IMR-90 (cell line): ENCODE data around the gene KCNK6. TPM values are rescaled to one million over a fixed set of nuclear protein-coding genes. Genes with fewer than 3 reads are reported as not detected.

ENCODE experiments used
- ATAC-seq: fragments of 200-7000 bp; cut with Tn5 transposase; 2 replicates; pipeline ENCODE4 v1.9.1; 2020; ENCODE audit warnings: low read depth, mild to moderate bottlenecking, moderate library complexity
- BruUV-seq: library from RNA; stranded (reverse); fragments of 400-500 nt; replicated peaks from 2 replicates; lab custom pipeline; 2021; lab: Mats Ljungman, UMichigan
- CTCF ChIA-PET: fragments of 300-600 bp; formaldehyde crosslinking; extraction: SDS; loops from one replicate; lab custom pipeline; 2021; ENCODE audit warnings: antibody characterized with exemption; lab: Yijun Ruan, JAX
- POLR2A ChIA-PET: fragments of 300-600 bp; sonication (Branson Sonifier 250); formaldehyde crosslinking; loops from one replicate; lab custom pipeline; 2022; ENCODE audit warnings: antibody characterized with exemption; ENCODE audit not compliant: unreplicated experiment; lab: Charles Lee
- DNase-seq: peaks from one replicate; pipeline ENCODE4 v3.0.0; 2013
- H2AFZ ChIP-seq: replicated peaks from 2 replicates; pipeline ENCODE3; 2013; ENCODE audit warnings: low read length, mild to moderate bottlenecking; ENCODE audit not compliant: poor library complexity
- H2AK5ac ChIP-seq: 2 replicates; pipeline ENCODE4 v1.6.1; 2013; ENCODE audit warnings: low read depth, low read length, inconsistent platforms
- H2AK9ac ChIP-seq: replicated peaks from 2 replicates; pipeline ENCODE3; 2013; ENCODE audit warnings: mild to moderate bottlenecking, low read depth, low read length, moderate library complexity; ENCODE audit not compliant: poor library complexity
- H2BK120ac ChIP-seq: 2 replicates; pipeline ENCODE4 v1.6.1; 2013; ENCODE audit warnings: low read depth, low read length, inconsistent platforms
- H2BK15ac ChIP-seq: 3 replicates; pipeline ENCODE4 v1.6.1; 2013; ENCODE audit warnings: low read depth, low read length, inconsistent platforms
- H2BK20ac ChIP-seq: 2 replicates; pipeline ENCODE4 v1.6.1; 2013; ENCODE audit warnings: low read depth, mild to moderate bottlenecking, inconsistent platforms, low read length, moderate library complexity
- H2BK5ac ChIP-seq: 2 replicates; pipeline ENCODE4 v1.6.1; 2013; ENCODE audit warnings: mild to moderate bottlenecking, low read depth, low read length, inconsistent platforms; ENCODE audit not compliant: poor library complexity, severe bottlenecking
- H3K14ac ChIP-seq: replicated peaks from 2 replicates; pipeline ENCODE4 v1.6.1; 2013; ENCODE audit warnings: low read depth, low read length, inconsistent platforms
- H3K18ac ChIP-seq: 2 replicates; pipeline ENCODE4 v1.6.1; 2013; ENCODE audit warnings: low read depth, low read length, control low read depth
- H3K23ac ChIP-seq: 2 replicates; pipeline ENCODE4 v1.6.1; 2013; ENCODE audit warnings: low read depth, low read length, inconsistent platforms
- H3K27ac ChIP-seq: 2 replicates; pipeline ENCODE4 v1.5.1; 2013; ENCODE audit warnings: mild to moderate bottlenecking, control low read depth, low read length; ENCODE audit not compliant: insufficient read depth
- H3K27me3 ChIP-seq: 2 replicates; pipeline ENCODE4 v1.6.1; 2013; ENCODE audit warnings: low read length; ENCODE audit not compliant: control insufficient read depth, insufficient read depth
- H3K36me3 ChIP-seq: 2 replicates; pipeline ENCODE4 v1.6.1; 2013; ENCODE audit warnings: low read length, mixed read lengths; ENCODE audit not compliant: control insufficient read depth, insufficient read depth
- H3K4ac ChIP-seq: 2 replicates; pipeline ENCODE4 v1.6.1; 2013; ENCODE audit warnings: low read depth, low read length, inconsistent platforms
- H3K4me1 ChIP-seq: 2 replicates; pipeline ENCODE4 v1.6.1; 2013; ENCODE audit warnings: low read length, mixed read lengths; ENCODE audit not compliant: control insufficient read depth, insufficient read depth
- H3K4me2 ChIP-seq: 2 replicates; pipeline ENCODE4 v1.6.1; 2013; ENCODE audit warnings: low read depth, mild to moderate bottlenecking, control low read depth, low read length, moderate library complexity
- H3K4me3 ChIP-seq: 2 replicates; pipeline ENCODE4 v1.5.1; 2013; ENCODE audit warnings: low read depth, mild to moderate bottlenecking, control low read depth, low read length, moderate library complexity; ENCODE audit not compliant: insufficient read depth
- H3K56ac ChIP-seq: 2 replicates; pipeline ENCODE4 v1.6.1; 2013; ENCODE audit warnings: low read length, inconsistent platforms; ENCODE audit not compliant: insufficient read depth; ENCODE audit errors: extremely low read depth
- H3K79me1 ChIP-seq, 2 experiments: 2 replicates each; pipeline ENCODE4 v1.6.1; 2013; ENCODE audit warnings: low read length in 2 of 2, inconsistent platforms in 1 of 2, low read depth in 1 of 2
- H3K9ac ChIP-seq: 2 replicates; pipeline ENCODE4 v1.6.1; 2013; ENCODE audit warnings: low read depth, low read length, control low read depth
- H3K9me1 ChIP-seq: 2 replicates; pipeline ENCODE4 v1.6.1; 2013; ENCODE audit warnings: low read length, inconsistent platforms; ENCODE audit not compliant: insufficient read depth
- H3K9me3 ChIP-seq: 2 replicates; pipeline ENCODE4 v1.6.1; 2013; ENCODE audit warnings: low read length; ENCODE audit not compliant: control insufficient read depth, insufficient read depth
- H4K20me1 ChIP-seq: 2 replicates; pipeline ENCODE4 v1.6.1; 2013; ENCODE audit warnings: low read length, inconsistent platforms; ENCODE audit not compliant: insufficient read depth
- H4K5ac ChIP-seq: 2 replicates; pipeline ENCODE4 v1.6.1; 2013; ENCODE audit warnings: mild to moderate bottlenecking, low read depth, low read length, control low read depth
- H4K8ac ChIP-seq, 2 experiments: 2 replicates each; pipeline ENCODE4 v1.6.1; 2013; ENCODE audit warnings: low read depth in 2 of 2, low read length in 2 of 2, control low read depth in 1 of 2, inconsistent platforms in 1 of 2
- H4K91ac ChIP-seq: 2 replicates; pipeline ENCODE4 v1.6.1; 2013; ENCODE audit warnings: low read depth, low read length, inconsistent platforms; ENCODE audit not compliant: insufficient read depth
- BHLHE40 ChIP-seq: fragments of 150-350 bp; IDR thresholded peaks from 2 replicates; pipeline ENCODE4 v1.6.1; 2016; ENCODE audit warnings: mild to moderate bottlenecking, low read depth, low read length
- CEBPB ChIP-seq: IDR thresholded peaks from 2 replicates; pipeline ENCODE4 v1.6.1; 2012; ENCODE audit warnings: low read depth, low read length, improper control_type of control experiment
- CHD1 ChIP-seq: IDR thresholded peaks from 2 replicates; pipeline ENCODE4 v1.6.1; 2012; ENCODE audit warnings: low read depth, low read length, improper control_type of control experiment
- FOS ChIP-seq: fragments of 150-350 bp; IDR thresholded peaks from 2 replicates; pipeline ENCODE4 v1.6.1; 2016; ENCODE audit warnings: low read depth, low read length
- MAFK ChIP-seq: IDR thresholded peaks from 2 replicates; pipeline ENCODE4 v1.6.1; 2012; ENCODE audit warnings: low read depth, low read length, improper control_type of control experiment
- MAZ ChIP-seq: IDR thresholded peaks from 2 replicates; pipeline ENCODE4 v1.6.1; 2012; ENCODE audit warnings: low read depth, mild to moderate bottlenecking, low read length, improper control_type of control experiment, moderate library complexity, borderline replicate concordance
- MXI1 ChIP-seq: IDR thresholded peaks from 2 replicates; pipeline ENCODE4 v1.6.1; 2012; ENCODE audit warnings: low read depth, mild to moderate bottlenecking, low read length, moderate library complexity, borderline replicate concordance
- NFE2L2 ChIP-seq: fragments of 150-350 bp; IDR thresholded peaks from 2 replicates; pipeline ENCODE4 v1.6.1; 2016; ENCODE audit warnings: low read depth, mild to moderate bottlenecking, low read length
- POLR2A ChIP-seq: IDR thresholded peaks from 2 replicates; pipeline ENCODE4 v1.6.1; 2012; ENCODE audit warnings: mild to moderate bottlenecking, low read depth, low read length
- RAD21 ChIP-seq: IDR thresholded peaks from 2 replicates; pipeline ENCODE4 v1.6.1; 2012; ENCODE audit warnings: low read length, improper control_type of control experiment
- RCOR1 ChIP-seq: IDR thresholded peaks from 2 replicates; pipeline ENCODE4 v1.6.1; 2012; ENCODE audit warnings: mild to moderate bottlenecking, low read length, improper control_type of control experiment; ENCODE audit not compliant: insufficient replicate concordance
- RFX5 ChIP-seq: IDR thresholded peaks from 2 replicates; pipeline ENCODE4 v1.8.0; 2012; ENCODE audit warnings: low read depth, mild to moderate bottlenecking, low read length, moderate library complexity
- SMC3 ChIP-seq: fragments of 150-350 bp; IDR thresholded peaks from 2 replicates; pipeline ENCODE4 v1.6.1; 2016; ENCODE audit warnings: low read depth, mild to moderate bottlenecking, antibody characterized with exemption, low read length, moderate library complexity
- WGBS, 2 experiments: methylation state at CpG; one replicate each; pipeline versions ENCODE4 v1.1.5 to v1.1.7; 2013; ENCODE audit warnings: missing lambda C conversion rate in 2 of 2; ENCODE audit not compliant: insufficient read length in 1 of 2; ENCODE audit errors: extremely low coverage in 2 of 2; 5-methylcytosine and 5-hydroxymethylcytosine counted together
- dilution Hi-C: fragments of 300-500 bp; cut with HindIII; formaldehyde crosslinking; loops from one replicate; pipeline ENCODE4 v1.14.3; 2018; ENCODE audit warnings: low sequenced_read_pairs; ENCODE audit not compliant: unreplicated experiment
- in situ Hi-C: fragments of 300-500 bp; cut with MboI; formaldehyde crosslinking; loops from 3 replicates; pipeline ENCODE4 v1.14.3; 2019; ENCODE audit warnings: low sequenced_read_pairs, inconsistent platforms, mixed read lengths
- intact Hi-C: fragments of 100-400 bp; cut with micrococcal nuclease; formaldehyde crosslinking; loops from 2 replicates; pipeline ENCODE4 v1.10.0; 2022
- polyA plus RNA-seq, 3 experiments: library from polyadenylated mRNA; depleted of rRNA; stranded (reverse); fragments of >200 nt; gene quantifications; 2 replicates each; pipeline ENCODE4 v1.2.3, GENCODE V29; 2012; ENCODE audit warnings: low replicate concordance in 1 of 3
- total RNA-seq: library from RNA; depleted of rRNA; stranded (reverse); fragments of >200 nt; gene quantifications from 2 replicates; pipeline ENCODE4 v1.2.3, GENCODE V29; 2012
- TF ChIP-seq, protein P1 (sequence below): fragments of 150-350 bp; IDR thresholded peaks from 2 replicates; pipeline ENCODE4 v1.6.1; 2016; ENCODE audit warnings: low read depth, mild to moderate bottlenecking, low read length, moderate library complexity, borderline replicate concordance
- TF ChIP-seq, protein P2 (sequence below): conservative IDR thresholded peaks from 2 replicates; pipeline ENCODE4 v1.5.1; 2012; ENCODE audit warnings: mild to moderate bottlenecking, low read depth, low read length, improper control_type of control experiment
- TF ChIP-seq, protein P3 (sequence below): fragments of 150-350 bp; IDR thresholded peaks from 2 replicates; pipeline ENCODE4 v1.6.1; 2017; ENCODE audit warnings: mild to moderate bottlenecking, antibody characterized with exemption, low read length, low read depth

KCNK6 gene
- total and polyA plus RNA-seq, 2 of the 4 experiments (the other 2 are of a cell fraction) = 2.7 to 4.5 TPM

- peaks cover 9% of the 10 kb centered on the region; the same call in 1 of the 2 replicates for H3K27me3 ChIP-seq
- 100% methylated on average over 1 of the region's 3 CpGs; no CpG with 5 or more reads in 1 of the 2 experiments for WGBS, 2 experiments
- DNase-seq = no peak
- H4K91ac ChIP-seq = no peak overlapping the region
- no peak overlapping the region for H3K4me3 ChIP-seq
- H2AK9ac ChIP-seq = no peak overlapping the region
- no peak overlapping the region for H4K8ac ChIP-seq
- no peak overlapping the region for H2BK15ac ChIP-seq
- ChIA-PET POLR2A (no interaction called here), CTCF (no interaction called here)
- intact Hi-C loops (no loop called here), in situ Hi-C loops (no loop called here), dilution Hi-C loops (no loop called here)
- no peak overlapping the region for H3K14ac ChIP-seq
- BruUV-seq = no TSS peak
- H3K27ac ChIP-seq = no peak overlapping the region
- H3K9me1 ChIP-seq = no peaks in the 10 kb centered on the region
- no peak for ATAC-seq
- no peak overlapping the region for H3K18ac ChIP-seq
- H4K20me1 ChIP-seq = no peaks in the 10 kb centered on the region
- H3K36me3 ChIP-seq = no peaks in the 10 kb centered on the region
- no peak overlapping the region for H3K23ac ChIP-seq
- no peak overlapping the region for H2BK5ac ChIP-seq
- no peak overlapping the region for H3K56ac ChIP-seq
- H3K9ac ChIP-seq = no peak overlapping the region
- H2BK20ac ChIP-seq = no peak overlapping the region
- no peak overlapping the region for H3K4me2 ChIP-seq
- no peak overlapping the region for H2AFZ ChIP-seq
- H2AK5ac ChIP-seq = no peak overlapping the region
- no peak overlapping the region for H3K4ac ChIP-seq
- no peak overlapping the region for H2BK120ac ChIP-seq
- no peak overlapping the region for H4K5ac ChIP-seq
- no peaks in the 10 kb centered on the region for H3K79me1 ChIP-seq
- TF ChIP-seq NFE2L2 (no peak), BHLHE40 (no peak), POLR2A (no peak), CHD1 (no peak), RAD21 (no peak), SMC3 (no peak), FOS (no peak), MAZ (no peak), RCOR1 (no peak), CEBPB (no peak), MXI1 (no peak), MAFK (no peak), RFX5 (no peak)
- TF ChIP-seq, protein P1, sequence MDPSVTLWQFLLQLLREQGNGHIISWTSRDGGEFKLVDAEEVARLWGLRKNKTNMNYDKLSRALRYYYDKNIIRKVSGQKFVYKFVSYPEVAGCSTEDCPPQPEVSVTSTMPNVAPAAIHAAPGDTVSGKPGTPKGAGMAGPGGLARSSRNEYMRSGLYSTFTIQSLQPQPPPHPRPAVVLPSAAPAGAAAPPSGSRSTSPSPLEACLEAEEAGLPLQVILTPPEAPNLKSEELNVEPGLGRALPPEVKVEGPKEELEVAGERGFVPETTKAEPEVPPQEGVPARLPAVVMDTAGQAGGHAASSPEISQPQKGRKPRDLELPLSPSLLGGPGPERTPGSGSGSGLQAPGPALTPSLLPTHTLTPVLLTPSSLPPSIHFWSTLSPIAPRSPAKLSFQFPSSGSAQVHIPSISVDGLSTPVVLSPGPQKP = no peak
- TF ChIP-seq, protein P2, sequence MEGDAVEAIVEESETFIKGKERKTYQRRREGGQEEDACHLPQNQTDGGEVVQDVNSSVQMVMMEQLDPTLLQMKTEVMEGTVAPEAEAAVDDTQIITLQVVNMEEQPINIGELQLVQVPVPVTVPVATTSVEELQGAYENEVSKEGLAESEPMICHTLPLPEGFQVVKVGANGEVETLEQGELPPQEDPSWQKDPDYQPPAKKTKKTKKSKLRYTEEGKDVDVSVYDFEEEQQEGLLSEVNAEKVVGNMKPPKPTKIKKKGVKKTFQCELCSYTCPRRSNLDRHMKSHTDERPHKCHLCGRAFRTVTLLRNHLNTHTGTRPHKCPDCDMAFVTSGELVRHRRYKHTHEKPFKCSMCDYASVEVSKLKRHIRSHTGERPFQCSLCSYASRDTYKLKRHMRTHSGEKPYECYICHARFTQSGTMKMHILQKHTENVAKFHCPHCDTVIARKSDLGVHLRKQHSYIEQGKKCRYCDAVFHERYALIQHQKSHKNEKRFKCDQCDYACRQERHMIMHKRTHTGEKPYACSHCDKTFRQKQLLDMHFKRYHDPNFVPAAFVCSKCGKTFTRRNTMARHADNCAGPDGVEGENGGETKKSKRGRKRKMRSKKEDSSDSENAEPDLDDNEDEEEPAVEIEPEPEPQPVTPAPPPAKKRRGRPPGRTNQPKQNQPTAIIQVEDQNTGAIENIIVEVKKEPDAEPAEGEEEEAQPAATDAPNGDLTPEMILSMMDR = no peak
- TF ChIP-seq, protein P3, sequence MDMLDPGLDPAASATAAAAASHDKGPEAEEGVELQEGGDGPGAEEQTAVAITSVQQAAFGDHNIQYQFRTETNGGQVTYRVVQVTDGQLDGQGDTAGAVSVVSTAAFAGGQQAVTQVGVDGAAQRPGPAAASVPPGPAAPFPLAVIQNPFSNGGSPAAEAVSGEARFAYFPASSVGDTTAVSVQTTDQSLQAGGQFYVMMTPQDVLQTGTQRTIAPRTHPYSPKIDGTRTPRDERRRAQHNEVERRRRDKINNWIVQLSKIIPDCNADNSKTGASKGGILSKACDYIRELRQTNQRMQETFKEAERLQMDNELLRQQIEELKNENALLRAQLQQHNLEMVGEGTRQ = no peak
- no peaks in the 10 kb centered on the region for H3K4me1 ChIP-seq
- no peaks in the 10 kb centered on the region for H3K9me3 ChIP-seq
Observed at GRCh38 chr19:38350883-38351282, 31.2 kb downstream of the KCNK6 start.
